ENCODE measurements around the gene PLXDC1. TPM values are rescaled to one million over a fixed set of nuclear protein-coding genes. Genes with fewer than 3 reads are reported as not detected.
"Not testable (repeated sequence)": the region's sequence is repeated elsewhere in the genome, so short reads cannot be mapped to it uniquely, and the experiment has no call there.

The PLXDC1 gene
- polyA plus RNA-seq, 3 donors from 2014 or later: 2.8 to 9.7 (median 6.8) TPM

GRCh38 chr17:39125143-39125875, 26.1 kb downstream of the PLXDC1 start:
- peaks cover 0 to 4% (median 3%) of the 10 kb centered on the region in 3 donors for H3K27me3 Mint-ChIP-seq (ENCODE audit: low read depth in 3 of 3)
- peak overlapping the region in 1 of 6 donors; percentile 26 for H3K27ac Mint-ChIP-seq
- no peak for DNase-seq

GRCh38 chr17:39123627-39124026, 27.8 kb downstream of the PLXDC1 start:
- no peaks in the 10 kb centered on the region for H3K4me1 Mint-ChIP-seq
- H3K9me3 Mint-ChIP-seq: no peaks in the 10 kb centered on the region
- H3K4me3 Mint-ChIP-seq: no peak overlapping the region
- DNase-seq: no peak
- H3K27me3 Mint-ChIP-seq (ENCODE audit: low read depth in 3 of 3): peaks cover 0 to 4% (median 3%) of the 10 kb centered on the region in 3 donors
- no peaks in the 10 kb centered on the region for H3K36me3 Mint-ChIP-seq
- no peak overlapping the region for H3K27ac Mint-ChIP-seq

More at GRCh38 chr17:39125143-39125875, 26.1 kb downstream of the PLXDC1 start:
- no peaks in the 10 kb centered on the region for H3K36me3 Mint-ChIP-seq
- no peak overlapping the region for H3K4me3 Mint-ChIP-seq
- no peaks in the 10 kb centered on the region for H3K4me1 Mint-ChIP-seq
- no peaks in the 10 kb centered on the region for H3K9me3 Mint-ChIP-seq

- Mint-ChIP-seq H3K27ac (no peak overlapping the region), H3K9me3 (no peaks in the 10 kb centered on the region), H3K27me3 (ENCODE audit: low read depth in 3 of 3) (peaks cover 0 to 5% (median 3%) of the 10 kb centered on the region in 3 donors), H3K4me3 (no peak overlapping the region), H3K36me3 (no peaks in the 10 kb centered on the region), H3K4me1 (peaks cover 0 to 1% of the 10 kb centered on the region in 2 donors)
- DNase-seq: no peak
These were observed 28.4 kb downstream of the PLXDC1 start for GRCh38 chr17:39122991-39123390.

- not testable (repeated sequence) for H3K27me3 Mint-ChIP-seq (ENCODE audit: low read depth in 3 of 3); H3K36me3 Mint-ChIP-seq; H3K4me3 Mint-ChIP-seq; H3K4me1 Mint-ChIP-seq; H3K9me3 Mint-ChIP-seq; DNase-seq; H3K27ac Mint-ChIP-seq
These were observed 29.5 kb downstream of the PLXDC1 start for GRCh38 chr17:39121919-39122318.

- no peak for DNase-seq
These were observed 32.6 kb downstream of the PLXDC1 start for GRCh38 chr17:39118674-39119419.

GRCh38 chr17:39116224-39116623, 35.2 kb downstream of the PLXDC1 start:
- no peaks in the 10 kb centered on the region for H3K36me3 Mint-ChIP-seq
- no peak overlapping the region for H3K4me3 Mint-ChIP-seq
- peaks cover 0 to 2% of the 10 kb centered on the region in 2 donors for H3K4me1 Mint-ChIP-seq
- H3K27ac Mint-ChIP-seq: no peak overlapping the region
- no peak for DNase-seq
- peaks cover 0 to 3% (median 1%) of the 10 kb centered on the region in 3 donors for H3K27me3 Mint-ChIP-seq (ENCODE audit: low read depth in 3 of 3)
- H3K9me3 Mint-ChIP-seq: no peaks in the 10 kb centered on the region

More at GRCh38 chr17:39118674-39119419, 32.6 kb downstream of the PLXDC1 start:
- no peak overlapping the region for H3K4me3 Mint-ChIP-seq
- no peak overlapping the region for H3K27ac Mint-ChIP-seq
- H3K9me3 Mint-ChIP-seq: no peaks in the 10 kb centered on the region
- peaks cover 0 to 6% (median 5%) of the 10 kb centered on the region in 3 donors for H3K27me3 Mint-ChIP-seq (ENCODE audit: low read depth in 3 of 3)
- peaks cover 0 to 2% of the 10 kb centered on the region in 2 donors for H3K4me1 Mint-ChIP-seq
- no peaks in the 10 kb centered on the region for H3K36me3 Mint-ChIP-seq

GRCh38 chr17:39115135-39115534, 36.3 kb downstream of the PLXDC1 start:
- no peaks in the 10 kb centered on the region for H3K36me3 Mint-ChIP-seq
- H3K27ac Mint-ChIP-seq: peak overlapping the region in 1 of 6 donors; percentile 7
- peaks cover 0 to 4% of the 10 kb centered on the region in 2 donors for H3K4me1 Mint-ChIP-seq
- no peak overlapping the region for H3K4me3 Mint-ChIP-seq
- DNase-seq: no peak
- no peaks in the 10 kb centered on the region for H3K9me3 Mint-ChIP-seq
- peaks cover 0 to 3% (median 1%) of the 10 kb centered on the region in 3 donors for H3K27me3 Mint-ChIP-seq (ENCODE audit: low read depth in 3 of 3)

GRCh38 chr17:39114723-39115122, 36.7 kb downstream of the PLXDC1 start:
- H3K27ac Mint-ChIP-seq: no peak overlapping the region
- H3K27me3 Mint-ChIP-seq (ENCODE audit: low read depth in 3 of 3): peaks cover 0 to 3% (median 1%) of the 10 kb centered on the region in 3 donors

GRCh38 chr17:39113871-39114270, 37.6 kb downstream of the PLXDC1 start:
- no peak overlapping the region for H3K27ac Mint-ChIP-seq

More at GRCh38 chr17:39114723-39115122, 36.7 kb downstream of the PLXDC1 start:
- H3K36me3 Mint-ChIP-seq: no peaks in the 10 kb centered on the region
- no peaks in the 10 kb centered on the region for H3K9me3 Mint-ChIP-seq
- H3K4me3 Mint-ChIP-seq: no peak overlapping the region
- DNase-seq: no peak
- peaks cover 0 to 4% of the 10 kb centered on the region in 2 donors for H3K4me1 Mint-ChIP-seq

GRCh38 chr17:39110435-39111136, 40.9 kb downstream of the PLXDC1 start:
- DNase-seq: no peak
- peaks cover 0 to 2% (median 0%) of the 10 kb centered on the region in 3 donors for H3K27me3 Mint-ChIP-seq (ENCODE audit: low read depth in 3 of 3)
- H3K36me3 Mint-ChIP-seq: peaks cover 0 to 4% (median 0%) of the 10 kb centered on the region in 3 donors
- H3K4me1 Mint-ChIP-seq: peaks cover 0 to 2% of the 10 kb centered on the region in 2 donors
- H3K4me3 Mint-ChIP-seq: no peak overlapping the region
- no peaks in the 10 kb centered on the region for H3K9me3 Mint-ChIP-seq
- H3K27ac Mint-ChIP-seq: peak overlapping the region in 3 of 6 donors; percentile 3 to 81 (median 60)

More at GRCh38 chr17:39113871-39114270, 37.6 kb downstream of the PLXDC1 start:
- no peaks in the 10 kb centered on the region for H3K36me3 Mint-ChIP-seq
- peaks cover 0 to 4% of the 10 kb centered on the region in 2 donors for H3K4me1 Mint-ChIP-seq
- no peaks in the 10 kb centered on the region for H3K9me3 Mint-ChIP-seq
- no peak for DNase-seq
- peaks cover 0 to 3% (median 1%) of the 10 kb centered on the region in 3 donors for H3K27me3 Mint-ChIP-seq (ENCODE audit: low read depth in 3 of 3)
- H3K4me3 Mint-ChIP-seq: no peak overlapping the region

GRCh38 chr17:39108461-39109375, 42.7 kb downstream of the PLXDC1 start:
- DNase-seq: no peak
- Mint-ChIP-seq H3K27me3 (ENCODE audit: low read depth in 3 of 3) (peaks cover 0 to 2% (median 2%) of the 10 kb centered on the region in 3 donors), H3K9me3 (no peaks in the 10 kb centered on the region), H3K4me1 (peaks cover 0 to 2% of the 10 kb centered on the region in 2 donors), H3K27ac (no peak overlapping the region), H3K36me3 (peaks cover 0 to 4% (median 0%) of the 10 kb centered on the region in 3 donors), H3K4me3 (no peak overlapping the region)

GRCh38 chr17:39107973-39108372, 43.5 kb downstream of the PLXDC1 start:
- Mint-ChIP-seq H3K36me3 (peaks cover 0 to 4% (median 0%) of the 10 kb centered on the region in 3 donors), H3K27me3 (ENCODE audit: low read depth in 3 of 3) (peaks cover 0 to 2% (median 2%) of the 10 kb centered on the region in 3 donors), H3K4me1 (peaks cover 0 to 2% of the 10 kb centered on the region in 2 donors), H3K4me3 (no peak overlapping the region), H3K27ac (peak overlapping the region in 2 of 6 donors; percentile 40 to 83), H3K9me3 (no peaks in the 10 kb centered on the region)
- no peak for DNase-seq

GRCh38 chr17:39107155-39107554, 44.3 kb downstream of the PLXDC1 start:
- peaks cover 6 to 7% of the 10 kb centered on the region in 2 donors for H3K4me1 Mint-ChIP-seq
- H3K27me3 Mint-ChIP-seq (ENCODE audit: low read depth in 3 of 3): peaks cover 0 to 2% (median 2%) of the 10 kb centered on the region in 3 donors

More at GRCh38 chr17:39107155-39107554, 44.3 kb downstream of the PLXDC1 start:
- H3K9me3 Mint-ChIP-seq: no peaks in the 10 kb centered on the region
- H3K36me3 Mint-ChIP-seq: peaks cover 0 to 4% (median 0%) of the 10 kb centered on the region in 3 donors
- no peak for DNase-seq
- H3K4me3 Mint-ChIP-seq: no peak overlapping the region
- H3K27ac Mint-ChIP-seq: peak overlapping the region in 1 of 6 donors; percentile 31
